Posterior cingulate gyrus (tissue), 11 donors: ENCODE data around the gene TSC22D4.
A peak's percentile ranks its signal among the peaks of the same experiment; 100 is the strongest.

Source experiments
- DNase-seq, 10 donors: peaks; one replicate each; pipeline versions ENCODE4 v3.0.0 to v3.0.0-alpha.2; 2020 to 2021; ENCODE audit warnings: mixed read lengths in 3 of 10
- intact Hi-C: fragments of 100-400 bp; cut with DNase I; formaldehyde crosslinking; loops from one replicate; pipeline ENCODE4 v1.15.1; 2023

TSC22D4 gene

GRCh38 chr7:100476903-100477870 lies 1.8 kb downstream of the TSC22D4 start:
- DNase-seq, result no peak
- intact Hi-C loops, result loop anchor here (10.0 kb wide), 1 partner anchor 198 kb away; the partner anchor contains the start of gene GNB2

GRCh38 chr7:100476101-100476780 lies 2.8 kb downstream of the TSC22D4 start:
- DNase-seq, result no peak
- intact Hi-C loops, result loop anchor here (10.0 kb wide), 1 partner anchor 199 kb away; the partner anchor contains the start of gene GNB2

GRCh38 chr7:100475549-100475948 lies 3.5 kb downstream of the TSC22D4 start:
- intact Hi-C loops, result loop anchor here (10.0 kb wide), 1 partner anchor 199 kb away; the partner anchor contains the start of gene GNB2
- DNase-seq, result no peak

- no peak for DNase-seq
- intact Hi-C loops, result loop anchor here (10.0 kb wide), 1 partner anchor 202 kb away; the partner anchor contains the start of gene GNB2
Observed at GRCh38 chr7:100472854-100473499, 6.0 kb downstream of the TSC22D4 start.

GRCh38 chr7:100472121-100472851 lies 6.7 kb downstream of the TSC22D4 start:
- intact Hi-C loops, result loop anchor here (10.0 kb wide), 1 partner anchor 203 kb away; the partner anchor contains the start of gene GNB2

GRCh38 chr7:100471021-100471420 lies 8.0 kb downstream of the TSC22D4 start:
- no peak for DNase-seq
- intact Hi-C loops, result loop anchor here (10.0 kb wide), 1 partner anchor 204 kb away; the partner anchor contains the start of gene GNB2

More at GRCh38 chr7:100472121-100472851, 6.7 kb downstream of the TSC22D4 start:
- DNase-seq, result no peak

GRCh38 chr7:100469227-100470044 lies 9.6 kb downstream of the TSC22D4 start:
- peak; percentile 79 to 98 (median 94) for DNase-seq
- intact Hi-C loops, result loop anchor here (1.0 to 10.0 kb wide), 5 partner anchors 10 to 258 kb away; partner anchors contain the start of genes GIGYF1, GNB2 and TSC22D4

- intact Hi-C loops, result loop anchor here (5.0 kb wide), 2 partner anchors 224 to 259 kb away; partner anchors contain the start of gene GIGYF1
- peak; percentile 87 to 99 (median 94) for DNase-seq
Observed at GRCh38 chr7:100467638-100468373, 11.2 kb downstream of the TSC22D4 start.

- DNase-seq, result no peak
- intact Hi-C loops, result loop anchor here (5.0 kb wide), 2 partner anchors 225 to 260 kb away; partner anchors contain the start of gene GIGYF1
Observed at GRCh38 chr7:100466653-100467605, 12.1 kb downstream of the TSC22D4 start.

- peak; percentile 77 to 99 (median 86) for DNase-seq
Observed at GRCh38 chr7:100465702-100466311, 13.2 kb downstream of the TSC22D4 start.

GRCh38 chr7:100465299-100465698 lies 13.7 kb downstream of the TSC22D4 start:
- intact Hi-C loops, result loop anchor here (5.0 kb wide), 2 partner anchors 227 to 262 kb away; partner anchors contain the start of gene GIGYF1
- no peak for DNase-seq

More at GRCh38 chr7:100465702-100466311, 13.2 kb downstream of the TSC22D4 start:
- intact Hi-C loops, result loop anchor here (5.0 kb wide), 2 partner anchors 226 to 261 kb away; partner anchors contain the start of gene GIGYF1

- intact Hi-C loops, result loop anchor here (5.0 kb wide), 2 partner anchors 228 to 263 kb away; partner anchors contain the start of gene GIGYF1
Observed at GRCh38 chr7:100464791-100465190, 14.2 kb downstream of the TSC22D4 start.

GRCh38 chr7:100464210-100464660 lies 14.8 kb downstream of the TSC22D4 start, which contains the start of gene SPACDR:
SPACDR (minus strand) TSS chr7:100464260; CDS start chr7:100464025, 235 bp downstream.
- intact Hi-C loops, result no loop called here
- no peak for DNase-seq

More at GRCh38 chr7:100464791-100465190, 14.2 kb downstream of the TSC22D4 start:
- DNase-seq, result no peak

- no peak for DNase-seq
- intact Hi-C loops, result no loop called here
Observed at GRCh38 chr7:100457033-100457432, 22.0 kb downstream of the TSC22D4 start.

GRCh38 chr7:100456562-100456961 lies 22.5 kb downstream of the TSC22D4 start:
- DNase-seq, result no peak
- intact Hi-C loops, result no loop called here

GRCh38 chr7:100455206-100455605 lies 23.8 kb downstream of the TSC22D4 start:
- DNase-seq, result no peak
- intact Hi-C loops, result no loop called here
